ENCODE measurements around the gene INF2.
A peak's percentile ranks its signal among the peaks of the same experiment; 100 is the strongest.

INF2 gene

DNA sequence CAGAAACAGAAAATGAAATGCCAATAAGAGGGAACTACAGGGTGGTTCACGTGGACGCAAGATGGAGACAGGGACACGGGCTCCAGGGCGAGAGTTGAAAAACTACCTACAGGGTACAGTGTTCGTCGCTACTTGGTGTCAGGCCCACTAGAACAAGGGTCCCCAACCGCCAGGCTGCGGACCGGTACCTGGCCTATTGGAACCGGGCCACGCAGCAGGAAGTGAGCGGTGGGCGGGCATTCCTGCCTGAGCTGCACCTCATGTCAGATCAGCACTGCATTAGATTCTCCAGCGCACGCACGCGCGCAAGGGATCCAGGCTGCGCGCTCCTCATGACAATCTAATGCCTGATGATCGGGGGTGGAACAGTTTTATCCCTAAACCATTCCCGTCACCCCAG lies 14.8 kb downstream of the INF2 start:
- H2BK5ac ChIP-seq (ENCODE audit: low read length) = no peak overlapping the region
- H3K18ac ChIP-seq (ENCODE audit: low read length) = no peak overlapping the region
- no peak overlapping the region for H3K27ac ChIP-seq (replicated peaks; ENCODE audit: low read length)
- peaks cover 3 to 14% of the 10 kb centered on the region in 2 donors for H3K4me1 ChIP-seq (ENCODE audit: control insufficient read depth in 2 of 2, insufficient read depth in 1 of 2, low read depth in 1 of 2, low read length in 2 of 2)
- H4K8ac ChIP-seq (ENCODE audit: low read depth, low read length) = no peak overlapping the region
- peaks cover 8% of the 10 kb centered on the region for H3K79me1 ChIP-seq (ENCODE audit: low read depth, low read length)
- no peak overlapping the region for H2BK15ac ChIP-seq (ENCODE audit: low read length)
- H3K4ac ChIP-seq (ENCODE audit: low read length) = no peak overlapping the region
- peaks cover 0 to 2% (median 0%) of the 10 kb centered on the region in 3 experiments for H3K27me3 ChIP-seq (ENCODE audit: control insufficient read depth in 3 of 3, insufficient read depth in 3 of 3, low read depth in 1 of 3, low read length in 3 of 3)
- no peak overlapping the region for H3K14ac ChIP-seq (ENCODE audit: low read length)
- DNase-seq (ENCODE audit: low spot score) = no peak
- no peak overlapping the region for H2AK5ac ChIP-seq (ENCODE audit: low read depth, low read length)
- no peak overlapping the region for H2BK12ac ChIP-seq (ENCODE audit: low read length)
- no peak overlapping the region for H2BK120ac ChIP-seq (ENCODE audit: low read depth, low read length)
- H2AFZ ChIP-seq (ENCODE audit: low read length) = no peak overlapping the region
- H3K36me3 ChIP-seq (replicated peaks in 1 of 2; ENCODE audit: control insufficient read depth in 2 of 2, insufficient read depth in 2 of 2, low read length in 2 of 2) = peaks cover 17 to 40% of the 10 kb centered on the region in 2 donors
- H4K91ac ChIP-seq (ENCODE audit: low read depth, low read length, poor library complexity) = no peak overlapping the region
- no peak overlapping the region for H3K23ac ChIP-seq (ENCODE audit: low read depth, low read length, poor library complexity)
- H3K9ac ChIP-seq (ENCODE audit: low read depth, low read length, poor library complexity) = no peak overlapping the region
- no CpG with 5 or more reads among the region's 22 CpGs for WGBS, 2 donors (ENCODE audit: extremely low coverage in 2 of 2, insufficient read length in 2 of 2, insufficient replicate concordance in 1 of 2)
- H3K4me2 ChIP-seq (ENCODE audit: insufficient read depth, low read length, poor library complexity, severe bottlenecking) = no peak overlapping the region
- H3K4me3 ChIP-seq (ENCODE audit: low read length in 2 of 2) = no peak overlapping the region
- H3K9me3 ChIP-seq (replicated peaks in 1 of 2; ENCODE audit: control insufficient read depth in 2 of 2, insufficient read depth in 1 of 2, low read depth in 1 of 2, low read length in 2 of 2) = peaks cover 11% of the 10 kb centered on the region in 2 donors

DNA sequence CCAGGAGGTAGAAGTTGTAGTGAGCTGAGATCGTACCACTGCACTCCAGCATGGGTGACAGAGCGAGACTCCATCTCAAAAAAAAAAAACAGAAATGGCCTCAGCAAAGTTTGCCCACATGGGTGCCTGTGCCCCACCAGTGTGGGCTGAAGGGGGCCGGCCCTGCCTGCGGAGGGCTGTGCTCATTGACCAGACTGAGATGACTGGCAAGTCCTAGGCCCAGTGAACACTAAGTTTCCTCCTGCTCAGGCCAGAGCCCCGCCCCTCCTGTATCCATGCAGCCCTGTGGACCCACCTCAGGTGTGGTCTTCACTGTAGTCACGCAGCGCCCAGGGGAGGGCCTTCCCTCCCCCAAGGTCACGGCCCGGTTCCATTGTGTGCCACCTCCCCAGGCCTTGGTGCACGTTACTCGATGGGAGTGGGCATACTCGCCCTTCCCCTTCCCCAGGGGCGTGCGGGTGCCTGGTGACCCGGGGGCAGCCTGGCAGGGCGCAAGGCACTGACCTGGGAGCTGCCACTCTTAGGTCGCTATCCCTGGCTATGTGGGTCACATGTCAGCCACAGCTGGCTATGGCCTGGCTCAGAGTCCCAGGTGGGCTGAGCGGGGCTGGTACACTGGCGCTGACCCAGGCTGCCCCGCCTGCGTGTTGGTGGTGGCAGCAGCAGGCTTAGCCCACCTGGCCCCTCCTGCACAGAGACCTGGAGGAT lies 16.1 kb downstream of the INF2 start:
- H3K14ac ChIP-seq (ENCODE audit: low read length) = peak overlapping the region; percentile 17
- peaks cover 0 to 2% (median 0%) of the 10 kb centered on the region in 3 experiments for H3K27me3 ChIP-seq (ENCODE audit: control insufficient read depth in 3 of 3, insufficient read depth in 3 of 3, low read depth in 1 of 3, low read length in 3 of 3)
- no CpG with 5 or more reads among the region's 21 CpGs for WGBS, 2 donors (ENCODE audit: extremely low coverage in 2 of 2, insufficient read length in 2 of 2, insufficient replicate concordance in 1 of 2)
- H3K4me2 ChIP-seq (ENCODE audit: insufficient read depth, low read length, poor library complexity, severe bottlenecking) = no peak overlapping the region
- peak overlapping the region; percentile 89 for H2AK5ac ChIP-seq (ENCODE audit: low read depth, low read length)
- H3K23ac ChIP-seq (ENCODE audit: low read depth, low read length, poor library complexity) = no peak overlapping the region
- H3K18ac ChIP-seq (ENCODE audit: low read length) = no peak overlapping the region
- H2BK120ac ChIP-seq (ENCODE audit: low read depth, low read length) = no peak overlapping the region
- no peak overlapping the region for H2AFZ ChIP-seq (ENCODE audit: low read length)
- no peak overlapping the region for H3K27ac ChIP-seq (replicated peaks; ENCODE audit: low read length)
- no peak for DNase-seq (ENCODE audit: low spot score)
- no peak overlapping the region for H3K9ac ChIP-seq (ENCODE audit: low read depth, low read length, poor library complexity)
- no peak overlapping the region for H3K4me3 ChIP-seq (ENCODE audit: low read length in 2 of 2)
- no peak overlapping the region for H3K4ac ChIP-seq (ENCODE audit: low read length)
- H3K9me3 ChIP-seq (replicated peaks in 1 of 2; ENCODE audit: control insufficient read depth in 2 of 2, insufficient read depth in 1 of 2, low read depth in 1 of 2, low read length in 2 of 2) = peaks cover 11% of the 10 kb centered on the region in 2 donors
- H2BK5ac ChIP-seq (ENCODE audit: low read length) = peak overlapping the region; percentile 87
- peaks cover 8% of the 10 kb centered on the region for H3K79me1 ChIP-seq (ENCODE audit: low read depth, low read length)
- H2BK15ac ChIP-seq (ENCODE audit: low read length) = no peak overlapping the region
- peaks cover 22 to 46% of the 10 kb centered on the region in 2 donors for H3K36me3 ChIP-seq (replicated peaks in 1 of 2; ENCODE audit: control insufficient read depth in 2 of 2, insufficient read depth in 2 of 2, low read length in 2 of 2)
- H4K91ac ChIP-seq (ENCODE audit: low read depth, low read length, poor library complexity) = peak overlapping the region; percentile 11
- no peak overlapping the region for H4K8ac ChIP-seq (ENCODE audit: low read depth, low read length)
- H2BK12ac ChIP-seq (ENCODE audit: low read length) = no peak overlapping the region
- peaks cover 3 to 14% of the 10 kb centered on the region in 2 donors for H3K4me1 ChIP-seq (ENCODE audit: control insufficient read depth in 2 of 2, insufficient read depth in 1 of 2, low read depth in 1 of 2, low read length in 2 of 2)

DNA sequence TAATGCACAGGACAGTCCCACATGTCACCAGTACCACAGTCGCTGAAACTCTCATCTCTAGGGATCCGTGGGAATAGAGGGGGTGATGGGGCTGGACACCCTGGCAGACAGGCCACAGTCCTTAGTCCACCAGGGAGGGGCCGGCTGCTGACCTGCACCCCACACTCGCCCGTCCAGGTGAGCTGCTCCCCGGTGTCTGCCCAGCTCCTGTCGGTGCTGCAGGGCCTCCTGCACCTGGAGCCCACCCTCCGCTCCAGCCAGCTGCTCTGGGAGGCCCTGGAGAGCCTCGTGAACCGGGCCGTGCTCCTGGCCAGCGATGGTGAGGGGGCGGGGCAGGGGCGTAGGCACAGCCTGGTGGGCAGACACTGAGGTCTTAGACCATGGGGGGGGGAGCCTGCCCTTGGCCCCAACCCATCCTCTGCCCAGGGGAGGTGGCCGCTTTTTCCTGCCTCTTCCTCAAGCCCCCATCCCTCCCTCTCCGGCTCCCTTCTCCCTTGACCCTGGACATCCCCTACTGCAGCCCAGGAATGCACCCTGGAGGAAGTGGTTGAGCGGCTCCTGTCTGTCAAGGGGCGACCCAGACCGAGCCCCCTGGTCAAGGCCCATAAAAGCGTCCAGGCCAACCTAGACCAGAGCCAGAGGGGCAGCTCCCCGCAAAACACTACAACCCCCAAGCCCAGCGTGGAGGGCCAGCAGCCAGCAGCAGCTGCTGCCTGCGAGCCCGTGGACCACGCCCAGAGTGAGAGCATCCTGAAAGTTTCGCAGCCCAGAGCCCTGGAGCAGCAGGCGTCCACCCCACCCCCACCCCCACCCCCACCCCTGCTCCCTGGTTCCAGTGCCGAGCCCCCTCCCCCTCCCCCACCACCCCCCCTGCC lies 17.6 kb downstream of the INF2 start:
- no peak overlapping the region for H3K4me3 ChIP-seq (ENCODE audit: low read length in 2 of 2)
- peaks cover 11% of the 10 kb centered on the region in 2 donors for H3K9me3 ChIP-seq (replicated peaks in 1 of 2; ENCODE audit: control insufficient read depth in 2 of 2, insufficient read depth in 1 of 2, low read depth in 1 of 2, low read length in 2 of 2)
- no peak for DNase-seq (ENCODE audit: low spot score)
- WGBS, 2 donors (ENCODE audit: extremely low coverage in 2 of 2, insufficient read length in 2 of 2, insufficient replicate concordance in 1 of 2) = no CpG with 5 or more reads among the region's 28 CpGs
- H3K27ac ChIP-seq (replicated peaks; ENCODE audit: low read length) = no peak overlapping the region
- H2BK15ac ChIP-seq (ENCODE audit: low read length) = no peak overlapping the region
- no peak overlapping the region for H2AFZ ChIP-seq (ENCODE audit: low read length)
- H3K18ac ChIP-seq (ENCODE audit: low read length) = peak overlapping the region; percentile 78
- H3K9ac ChIP-seq (ENCODE audit: low read depth, low read length, poor library complexity) = no peak overlapping the region
- no peak overlapping the region for H4K91ac ChIP-seq (ENCODE audit: low read depth, low read length, poor library complexity)
- H3K14ac ChIP-seq (ENCODE audit: low read length) = no peak overlapping the region
- peak overlapping the region; percentile 87 for H2BK5ac ChIP-seq (ENCODE audit: low read length)
- H3K27me3 ChIP-seq (ENCODE audit: control insufficient read depth in 3 of 3, insufficient read depth in 3 of 3, low read depth in 1 of 3, low read length in 3 of 3) = peaks cover 0 to 2% (median 0%) of the 10 kb centered on the region in 3 experiments
- H3K4me2 ChIP-seq (ENCODE audit: insufficient read depth, low read length, poor library complexity, severe bottlenecking) = no peak overlapping the region
- H3K36me3 ChIP-seq (replicated peaks in 1 of 2; ENCODE audit: control insufficient read depth in 2 of 2, insufficient read depth in 2 of 2, low read length in 2 of 2) = peaks cover 27 to 61% of the 10 kb centered on the region in 2 donors
- H3K79me1 ChIP-seq (ENCODE audit: low read depth, low read length) = peaks cover 4% of the 10 kb centered on the region
- H2BK12ac ChIP-seq (ENCODE audit: low read length) = no peak overlapping the region
- H3K23ac ChIP-seq (ENCODE audit: low read depth, low read length, poor library complexity) = no peak overlapping the region
- H4K8ac ChIP-seq (ENCODE audit: low read depth, low read length) = no peak overlapping the region
- H2AK5ac ChIP-seq (ENCODE audit: low read depth, low read length) = peak overlapping the region; percentile 89
- peaks cover 3 to 11% of the 10 kb centered on the region in 2 donors for H3K4me1 ChIP-seq (ENCODE audit: control insufficient read depth in 2 of 2, insufficient read depth in 1 of 2, low read depth in 1 of 2, low read length in 2 of 2)
- peak overlapping the region; percentile 95 for H3K4ac ChIP-seq (ENCODE audit: low read length)
- no peak overlapping the region for H2BK120ac ChIP-seq (ENCODE audit: low read depth, low read length)
